IPS-18c (cell line): ENCODE data around the gene ASIC3.

Experiments used
- H3K4me3 ChIP-seq: 2 replicates; pipeline ENCODE4 v1.7.0; 2013; ENCODE audit warnings: low read depth, mild to moderate bottlenecking, low read length, moderate library complexity; ENCODE audit not compliant: insufficient read depth
- H3K9me3 ChIP-seq: one replicate; pipeline ENCODE4 v1.6.1; 2013; ENCODE audit warnings: mild to moderate bottlenecking, low read length, moderate library complexity; ENCODE audit not compliant: control insufficient read depth, insufficient read depth

ASIC3 gene

DNA sequence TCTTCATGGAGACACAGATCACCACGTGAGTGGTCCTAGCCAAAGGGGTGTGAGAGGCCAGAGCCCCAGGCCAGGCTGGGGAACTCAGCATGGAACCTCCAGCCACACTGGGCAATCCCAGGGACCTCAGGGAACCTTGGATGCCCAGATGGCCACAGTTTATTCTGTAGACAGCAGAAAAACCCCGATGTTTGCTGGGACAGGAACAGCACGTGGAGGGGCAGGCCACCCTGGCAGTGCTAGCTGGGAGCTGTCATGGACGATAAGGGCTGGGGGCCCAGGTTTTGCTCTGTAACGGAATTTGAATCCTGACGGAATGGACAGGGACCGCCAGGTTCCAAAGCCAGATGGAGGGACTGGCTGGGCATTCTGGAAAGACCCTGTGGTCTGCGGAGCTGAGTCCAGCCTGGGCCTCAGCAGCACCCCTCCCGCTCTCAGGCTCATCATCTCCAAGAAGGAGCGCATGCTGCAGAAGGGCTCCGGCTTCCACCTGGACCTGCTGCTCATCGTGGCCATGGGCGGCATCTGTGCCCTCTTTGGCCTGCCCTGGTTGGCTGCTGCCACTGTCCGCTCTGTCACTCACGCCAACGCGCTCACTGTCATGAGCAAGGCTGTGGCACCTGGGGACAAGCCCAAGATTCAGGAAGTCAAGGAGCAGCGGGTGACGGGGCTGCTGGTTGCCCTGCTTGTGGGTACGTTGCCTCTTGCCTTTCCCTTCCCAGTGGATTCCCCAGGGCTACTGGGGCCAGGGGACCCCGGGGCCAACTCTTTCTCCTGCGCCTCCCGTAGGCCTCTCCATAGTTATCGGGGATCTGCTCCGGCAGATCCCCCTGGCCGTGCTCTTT lies 26.7 kb downstream of the ASIC3 start:
- Histone ChIP-seq H3K9me3 (no peaks in the 10 kb centered on the region), H3K4me3 (no peak overlapping the region)

DNA sequence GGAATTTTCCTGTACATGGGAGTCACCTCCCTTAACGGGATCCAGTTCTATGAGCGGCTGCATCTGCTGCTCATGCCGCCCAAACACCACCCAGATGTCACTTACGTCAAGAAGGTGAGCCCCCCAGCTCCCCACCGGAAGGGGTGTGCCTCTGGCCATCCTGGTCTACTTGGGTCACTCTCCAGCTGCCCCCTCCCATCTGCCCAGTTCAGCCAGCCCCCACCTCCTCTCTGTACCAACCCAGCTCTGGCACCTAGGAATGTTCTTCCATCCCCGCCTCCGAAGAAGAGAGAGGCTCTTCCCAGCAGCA lies 27.3 kb downstream of the ASIC3 start:
- H3K4me3 ChIP-seq, result no peak overlapping the region

GRCh38 chr7:151075978-151076426 lies 27.7 kb downstream of the ASIC3 start:
- H3K9me3 ChIP-seq, result no peaks in the 10 kb centered on the region
- no peak overlapping the region for H3K4me3 ChIP-seq

More for the DNA sequence above, 27.3 kb downstream of the ASIC3 start:
- no peaks in the 10 kb centered on the region for H3K9me3 ChIP-seq

GRCh38 chr7:151076863-151077704 lies 28.8 kb downstream of the ASIC3 start:
- Histone ChIP-seq H3K4me3 (no peak overlapping the region), H3K9me3 (no peaks in the 10 kb centered on the region)

- H3K9me3 ChIP-seq, result no peaks in the 10 kb centered on the region
- no peak overlapping the region for H3K4me3 ChIP-seq
Observed at GRCh38 chr7:151077705-151078232, 29.4 kb downstream of the ASIC3 start.

GRCh38 chr7:151078233-151079040 lies 30.1 kb downstream of the ASIC3 start:
- no peak overlapping the region for H3K4me3 ChIP-seq

DNA sequence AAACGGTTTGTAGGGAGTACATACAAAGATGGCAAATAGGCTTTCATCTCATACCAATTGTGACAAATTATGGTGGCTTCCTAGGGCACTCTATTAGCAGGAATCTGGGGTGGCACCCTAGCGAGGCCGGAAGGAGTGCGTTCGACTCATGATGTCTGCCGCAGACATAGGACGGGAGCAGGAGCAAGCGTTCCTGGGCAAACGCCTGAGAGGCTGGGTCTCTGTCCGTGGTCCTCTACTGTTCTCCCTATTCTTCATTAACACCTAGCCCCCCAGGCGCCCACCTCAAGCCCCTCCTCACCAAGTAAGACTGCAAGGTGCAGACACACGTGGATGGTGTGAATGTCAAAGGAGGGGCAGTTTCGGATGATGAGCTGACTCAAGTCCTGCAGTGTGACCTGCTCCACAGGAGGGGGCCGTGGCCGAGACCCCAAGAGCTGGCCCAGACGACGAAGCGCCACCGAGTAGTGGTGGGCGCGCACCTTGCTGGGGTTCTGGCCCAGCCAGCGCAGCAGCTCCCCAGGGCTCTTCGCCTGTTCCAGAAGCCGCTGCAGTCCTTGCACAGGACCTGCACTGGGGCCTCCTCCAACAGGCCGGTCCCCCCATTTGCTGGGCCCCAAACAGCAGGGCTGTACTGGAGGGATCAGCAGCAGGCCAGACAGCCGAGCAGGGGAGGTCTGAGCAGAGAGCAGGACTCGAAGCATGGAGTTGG lies 31.0 kb downstream of the ASIC3 start:
- H3K4me3 ChIP-seq, result peak overlapping the region; percentile 94
- no peaks in the 10 kb centered on the region for H3K9me3 ChIP-seq

More at GRCh38 chr7:151078233-151079040, 30.1 kb downstream of the ASIC3 start:
- H3K9me3 ChIP-seq, result no peaks in the 10 kb centered on the region

GRCh38 chr7:151080067-151080521 lies 31.8 kb downstream of the ASIC3 start:
- Histone ChIP-seq H3K4me3 (peak overlapping the region; percentile 94), H3K9me3 (no peaks in the 10 kb centered on the region)

DNA sequence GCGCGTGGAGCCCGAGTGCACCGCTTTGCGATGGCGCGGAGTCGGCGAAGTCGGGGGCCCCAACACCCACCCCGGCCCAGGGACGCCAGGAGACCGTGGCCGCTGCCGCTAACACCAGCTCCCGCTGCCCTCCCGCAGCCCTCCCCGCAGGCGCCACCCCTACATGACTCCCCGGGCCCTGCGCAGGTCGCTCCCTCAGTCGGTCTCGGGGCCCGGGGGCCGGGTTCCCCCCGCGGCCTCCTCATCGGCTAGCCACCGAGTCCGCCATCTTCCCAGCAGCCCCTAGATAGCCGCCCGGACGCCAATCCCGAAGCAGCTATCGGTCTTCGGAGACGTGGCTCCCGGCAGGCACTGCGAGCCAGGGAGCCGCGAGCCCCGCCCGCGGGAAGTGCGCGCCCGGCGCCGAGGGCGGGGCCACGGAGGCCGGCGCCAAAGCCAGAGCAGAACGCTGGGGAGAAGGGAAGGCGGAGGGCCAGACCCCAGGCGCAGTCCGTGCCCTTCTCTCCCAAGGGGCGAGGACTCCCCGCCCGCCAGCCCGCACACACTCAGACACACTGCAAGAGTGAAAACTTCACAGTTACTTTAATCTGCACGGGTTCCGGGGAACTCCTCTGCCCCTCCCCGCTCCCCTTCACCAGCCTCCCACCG lies 32.3 kb downstream of the ASIC3 start, which contains the start of gene FASTK:
TSS of gene FASTK (minus strand) at position 288 of the 648 bp plus-strand sequence. CDS start at position 245, 43 bp downstream.
- Histone ChIP-seq H3K4me3 (peak within 1 kb of the TSS; percentile 94), H3K9me3 (no peaks in the 10 kb centered on the region)

DNA sequence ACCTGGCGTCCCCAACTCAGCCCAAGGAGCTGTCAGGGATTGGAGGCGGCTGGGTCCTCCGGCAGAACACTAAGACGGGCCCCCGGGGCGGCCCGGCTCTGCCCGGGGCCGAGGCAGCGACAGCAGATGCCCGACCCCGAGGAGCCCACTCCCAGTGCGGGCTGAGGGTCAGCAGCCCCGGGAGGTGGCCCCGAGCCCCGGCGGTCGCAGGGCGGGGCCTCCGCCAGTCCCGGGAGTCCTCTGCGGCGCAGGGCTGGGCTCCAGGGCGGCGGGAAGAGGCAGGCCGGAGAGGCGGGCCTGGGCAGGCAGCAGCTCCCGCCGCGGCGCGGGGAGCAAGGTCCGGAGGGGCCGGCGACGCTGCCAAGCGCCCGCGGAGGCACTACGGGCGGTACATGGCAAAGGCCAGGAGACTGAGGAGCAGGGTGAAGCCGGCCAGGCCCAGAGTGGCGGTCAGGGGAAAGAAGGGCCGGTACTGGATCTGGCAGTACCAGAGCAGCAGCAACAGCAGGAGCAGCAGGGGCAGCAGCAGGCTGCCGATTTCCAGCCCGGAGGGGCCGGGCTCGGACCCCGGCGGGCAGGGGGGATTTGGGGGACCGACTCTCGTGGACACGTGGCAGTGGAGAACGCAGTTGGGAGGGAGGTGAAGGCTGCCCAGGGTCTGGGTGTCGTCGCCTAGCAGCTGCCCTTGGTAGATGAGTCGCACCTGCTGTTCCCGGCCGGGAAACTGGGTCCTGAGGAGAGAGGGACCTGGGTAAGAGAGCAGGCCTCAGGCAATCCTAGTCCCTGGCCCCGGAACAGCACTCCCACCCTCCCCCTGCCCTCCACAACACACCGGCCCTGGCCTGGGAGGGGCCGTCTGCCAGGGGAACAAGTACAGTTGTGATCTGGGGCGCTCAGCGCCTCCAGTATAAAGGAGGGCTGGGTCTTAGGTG lies 33.1 kb downstream of the ASIC3 start:
- Histone ChIP-seq H3K9me3 (no peaks in the 10 kb centered on the region), H3K4me3 (peak overlapping the region; percentile 94)

- peak overlapping the region; percentile 69 for H3K4me3 ChIP-seq
- no peaks in the 10 kb centered on the region for H3K9me3 ChIP-seq
Observed at GRCh38 chr7:151082141-151083070, 34.1 kb downstream of the ASIC3 start.

DNA sequence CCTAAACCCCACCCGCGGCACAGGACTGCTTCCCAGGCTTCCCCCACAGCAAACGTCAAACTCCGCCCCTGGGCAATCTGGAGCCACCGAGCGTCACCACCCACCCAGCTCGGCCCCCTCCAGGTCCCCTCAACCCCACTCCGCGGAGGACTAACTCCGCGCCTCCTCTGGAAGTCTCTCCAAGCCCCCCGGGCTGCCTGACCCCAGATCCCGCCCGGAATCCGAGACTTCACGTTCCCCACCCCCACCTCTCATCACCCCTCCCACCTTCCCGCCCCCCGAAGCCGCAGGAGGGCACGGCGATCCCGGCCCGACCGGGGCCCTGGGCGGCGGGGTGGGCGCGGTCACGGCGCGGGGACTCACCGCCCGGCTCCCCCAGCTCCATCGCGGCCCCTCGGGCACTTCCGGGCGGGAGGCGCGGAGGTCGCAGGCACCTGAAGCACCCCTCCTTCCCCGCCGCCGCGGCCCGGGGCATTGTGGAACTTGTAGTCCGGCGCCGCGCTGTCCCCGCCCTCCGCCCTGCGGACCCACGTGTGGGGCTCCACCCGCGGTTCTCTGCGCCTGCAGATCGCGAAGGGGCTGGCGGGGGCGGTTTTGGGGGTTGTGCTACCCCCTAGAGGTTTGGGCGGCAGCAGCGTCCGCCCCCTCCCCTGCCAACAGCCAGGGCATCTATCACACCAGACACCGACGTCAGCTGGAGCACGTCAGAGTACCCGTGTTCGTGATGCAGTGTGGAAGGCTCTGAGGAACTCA lies 34.9 kb downstream of the ASIC3 start, which contains the start of gene TMUB1:
TSS of gene TMUB1 (minus strand) at position 423 of the 753 bp plus-strand sequence. CDS start 930 bp downstream, outside the sequence.
- H3K4me3 ChIP-seq, result peak within 1 kb of the TSS; percentile 69

GRCh38 chr7:151083824-151084160 lies 35.5 kb downstream of the ASIC3 start:
- peak overlapping the region; percentile 69 for H3K4me3 ChIP-seq

More for the DNA sequence above, 34.9 kb downstream of the ASIC3 start, which contains the start of gene TMUB1:
- no peaks in the 10 kb centered on the region for H3K9me3 ChIP-seq

More at GRCh38 chr7:151083824-151084160, 35.5 kb downstream of the ASIC3 start:
- no peaks in the 10 kb centered on the region for H3K9me3 ChIP-seq
